Mesothelial cell of epicardium (in vitro differentiated cells): ENCODE data around the gene TMEM167B. TPM values are rescaled to one million over a fixed set of nuclear protein-coding genes. Genes with fewer than 3 reads are reported as not detected.

ENCODE experiments used
- DNase-seq, 2 experiments: peaks; one replicate each; pipeline ENCODE4 v3.0.0; 2021; ENCODE audit warnings: low spot score in 2 of 2; ENCODE audit not compliant: unreplicated experiment in 2 of 2
- H3K27ac Mint-ChIP-seq: 2 replicates; pipeline ENCODE4 v1.8.0; 2021; ENCODE audit warnings: mixed read lengths
- H3K27me3 Mint-ChIP-seq: 2 replicates; pipeline ENCODE4 v1.8.0; 2021; ENCODE audit warnings: low read depth, mixed read lengths
- H3K36me3 Mint-ChIP-seq: 2 replicates; pipeline ENCODE4 v1.8.0; 2021; ENCODE audit warnings: mixed read lengths
- H3K4me1 Mint-ChIP-seq: 2 replicates; pipeline ENCODE4 v1.8.0; 2021; ENCODE audit warnings: mixed read lengths
- H3K4me3 Mint-ChIP-seq: 2 replicates; pipeline ENCODE4 v1.8.0; 2021; ENCODE audit warnings: mild to moderate bottlenecking, moderate library complexity, mixed read lengths
- H3K9me3 Mint-ChIP-seq: 2 replicates; pipeline ENCODE4 v1.8.0; 2021; ENCODE audit warnings: mixed read lengths
- CTCF ChIP-seq: fragments of 200-600 bp; sonication (generic); IDR thresholded peaks from one replicate; pipeline ENCODE4 v1.5.0; 2021; ENCODE audit warnings: antibody characterized with exemption; ENCODE audit not compliant: unreplicated experiment
- total RNA-seq: library from RNA; stranded (reverse); gene quantifications from 3 replicates; pipeline ENCODE4 v1.2.1, GENCODE V29; 2021

TMEM167B gene
- total RNA-seq, 1 donor from 2014 or later = 33.5 TPM

- Mint-ChIP-seq H3K9me3 (no peaks in the 10 kb centered on the region), H3K27ac (peak overlapping the region; percentile 30), H3K27me3 (no peaks in the 10 kb centered on the region), H3K36me3 (peaks cover 13% of the 10 kb centered on the region), H3K4me3 (no peak overlapping the region), H3K4me1 (peaks cover 25% of the 10 kb centered on the region)
- no peak for TF ChIP-seq CTCF
- no peak for DNase-seq
Measured at GRCh38 chr1:109094377-109094803, 3.8 kb downstream of the TMEM167B start.

- no peaks in the 10 kb centered on the region for H3K9me3 Mint-ChIP-seq
- no peak overlapping the region for H3K4me3 Mint-ChIP-seq
- H3K36me3 Mint-ChIP-seq = peaks cover 13% of the 10 kb centered on the region
- H3K27ac Mint-ChIP-seq = no peak overlapping the region
- no peak for DNase-seq
- H3K27me3 Mint-ChIP-seq = no peaks in the 10 kb centered on the region
- peaks cover 25% of the 10 kb centered on the region for H3K4me1 Mint-ChIP-seq
- no peak for TF ChIP-seq CTCF
Measured at GRCh38 chr1:109094871-109095270, 4.3 kb downstream of the TMEM167B start.

GRCh38 chr1:109095631-109096030, 5.1 kb downstream of the TMEM167B start:
- no peak overlapping the region for H3K27ac Mint-ChIP-seq
- no peaks in the 10 kb centered on the region for H3K9me3 Mint-ChIP-seq
- no peak overlapping the region for H3K4me3 Mint-ChIP-seq
- H3K27me3 Mint-ChIP-seq = no peaks in the 10 kb centered on the region
- peaks cover 20% of the 10 kb centered on the region for H3K4me1 Mint-ChIP-seq
- TF ChIP-seq CTCF = no peak
- peaks cover 13% of the 10 kb centered on the region for H3K36me3 Mint-ChIP-seq
- DNase-seq = no peak

- no peaks in the 10 kb centered on the region for H3K27me3 Mint-ChIP-seq
- H3K27ac Mint-ChIP-seq = no peak overlapping the region
Measured at GRCh38 chr1:109096120-109096519, 5.6 kb downstream of the TMEM167B start.

GRCh38 chr1:109099938-109100773, 9.6 kb downstream of the TMEM167B start:
- H3K4me3 Mint-ChIP-seq = peak overlapping the region; percentile 94
- DNase-seq = peak; percentile 89 to 94
- H3K36me3 Mint-ChIP-seq = peaks cover 3% of the 10 kb centered on the region
- peak; percentile 80 for TF ChIP-seq CTCF
- H3K4me1 Mint-ChIP-seq = peaks cover 3% of the 10 kb centered on the region
- no peaks in the 10 kb centered on the region for H3K9me3 Mint-ChIP-seq
- no peaks in the 10 kb centered on the region for H3K27me3 Mint-ChIP-seq
- H3K27ac Mint-ChIP-seq = peak overlapping the region; percentile 96

More at GRCh38 chr1:109096120-109096519, 5.6 kb downstream of the TMEM167B start:
- no peak for DNase-seq
- Mint-ChIP-seq H3K9me3 (no peaks in the 10 kb centered on the region), H3K4me3 (no peak overlapping the region), H3K36me3 (peaks cover 13% of the 10 kb centered on the region), H3K4me1 (peaks cover 19% of the 10 kb centered on the region)
- TF ChIP-seq CTCF = no peak
